ENCODE results near the gene PDLIM3.

GRCh38 chr4:185567381-185568376 lies 32.4 kb upstream of the PDLIM3 start:
- TF ChIP-seq TAF1 (IDR thresholded peaks at IDR 0.05; ENCODE audit: borderline replicate concordance, insufficient read depth, low read length), result no peak
- no peak for TF ChIP-seq REST (IDR thresholded peaks at IDR 0.05; ENCODE audit: insufficient read depth in 1 of 2, low read depth in 2 of 2, low read length in 2 of 2)
- TF ChIP-seq POLR2AphosphoS5 (IDR thresholded peaks at IDR 0.05; ENCODE audit: low read depth, low read length), result no peak
- no peak for TF ChIP-seq SIN3A (IDR thresholded peaks at IDR 0.05; ENCODE audit: borderline replicate concordance, insufficient read depth, low read length)
